Measurements from ENCODE around the gene TSPEAR.

GRCh38 chr21:44514218-44514520 is 197.2 kb downstream of the TSPEAR start:
- TF ChIP-seq CTCF (IDR thresholded peaks at IDR 0.05 in 8 of 11, conservative IDR thresholded peaks at IDR 0.05 in 3 of 11) (no peak), POLR2A (IDR thresholded peaks at IDR 0.05) (no peak)

All from spleen (tissue), 7 donors.